ENCODE data around the gene MYH15.

The MYH15 gene

GRCh38 chr3:108430540-108430939 lies 79.9 kb downstream of the MYH15 start:
- WGBS = 100% methylated on average over 1 of the region's 1 CpG
- H3K4me1 ChIP-seq (ENCODE audit: control insufficient read depth, insufficient read depth, low read depth, low read length) = no peaks in the 10 kb centered on the region
- no peak overlapping the region for H2BK15ac ChIP-seq (ENCODE audit: low read depth, poor library complexity, severe bottlenecking)

GRCh38 chr3:108428586-108428985 lies 81.8 kb downstream of the MYH15 start:
- Histone ChIP-seq H3K36me3 (ENCODE audit: control insufficient read depth in 1 of 2, insufficient read depth in 2 of 2, low read depth in 1 of 2, low read length in 2 of 2) (no peaks in the 10 kb centered on the region), H2BK15ac (ENCODE audit: low read depth, poor library complexity, severe bottlenecking) (no peak overlapping the region), H3K14ac (ENCODE audit: low read length in 2 of 2) (no peak overlapping the region), H2BK12ac (ENCODE audit: low read length in 2 of 2) (no peak overlapping the region), H3K9ac (ENCODE audit: low read length) (no peak overlapping the region), H3K18ac (ENCODE audit: low read depth in 1 of 2, low read length in 2 of 2) (no peak overlapping the region), H3K4me2 (ENCODE audit: low read length, poor library complexity, severe bottlenecking) (no peak overlapping the region), H3K4ac (ENCODE audit: low read depth in 1 of 2, low read length in 2 of 2) (no peak overlapping the region), H3K23ac (ENCODE audit: low read length in 2 of 2) (no peak overlapping the region), H3K4me3 (ENCODE audit: insufficient read depth in 1 of 2, low read depth in 1 of 2, low read length in 2 of 2) (no peak overlapping the region), H2AK5ac (ENCODE audit: low read length, severe bottlenecking) (no peak overlapping the region), H3K79me1 (replicated peaks; ENCODE audit: low read length, poor library complexity, severe bottlenecking) (no peaks in the 10 kb centered on the region), H2BK120ac (ENCODE audit: low read depth, low read length) (no peak overlapping the region), H3K9me3 (ENCODE audit: control insufficient read depth, low read length) (no peaks in the 10 kb centered on the region), H2AFZ (ENCODE audit: low read depth, low read length) (no peak overlapping the region), H3K4me1 (ENCODE audit: control insufficient read depth, insufficient read depth, low read depth, low read length) (no peaks in the 10 kb centered on the region), H2BK5ac (ENCODE audit: low read depth, low read length, poor library complexity, severe bottlenecking) (no peak overlapping the region), H3K27me3 (ENCODE audit: control insufficient read depth in 1 of 2, insufficient read depth in 1 of 2, low read length in 2 of 2) (no peaks in the 10 kb centered on the region), H4K8ac (ENCODE audit: low read length) (no peak overlapping the region), H4K91ac (ENCODE audit: low read length) (no peak overlapping the region), H3K27ac (ENCODE audit: low read length, poor library complexity, severe bottlenecking) (no peak overlapping the region)
- DNase-seq = no peak
- WGBS = 84% methylated on average over 3 of the region's 3 CpGs

More at GRCh38 chr3:108430540-108430939, 79.9 kb downstream of the MYH15 start:
- no peak overlapping the region for H3K4ac ChIP-seq (ENCODE audit: low read depth in 1 of 2, low read length in 2 of 2)
- no peak overlapping the region for H2BK12ac ChIP-seq (ENCODE audit: low read length in 2 of 2)
- H3K27ac ChIP-seq (ENCODE audit: low read length, poor library complexity, severe bottlenecking) = no peak overlapping the region
- no peak overlapping the region for H3K4me3 ChIP-seq (ENCODE audit: insufficient read depth in 1 of 2, low read depth in 1 of 2, low read length in 2 of 2)
- no peak overlapping the region for H3K23ac ChIP-seq (ENCODE audit: low read length in 2 of 2)
- no peaks in the 10 kb centered on the region for H3K79me1 ChIP-seq (replicated peaks; ENCODE audit: low read length, poor library complexity, severe bottlenecking)
- no peak overlapping the region for H3K4me2 ChIP-seq (ENCODE audit: low read length, poor library complexity, severe bottlenecking)
- no peak overlapping the region for H2AFZ ChIP-seq (ENCODE audit: low read depth, low read length)
- H3K9ac ChIP-seq (ENCODE audit: low read length) = no peak overlapping the region
- no peak overlapping the region for H2BK120ac ChIP-seq (ENCODE audit: low read depth, low read length)
- H2AK5ac ChIP-seq (ENCODE audit: low read length, severe bottlenecking) = no peak overlapping the region
- H4K8ac ChIP-seq (ENCODE audit: low read length) = no peak overlapping the region
- no peak overlapping the region for H2BK5ac ChIP-seq (ENCODE audit: low read depth, low read length, poor library complexity, severe bottlenecking)
- no peak overlapping the region for H3K14ac ChIP-seq (ENCODE audit: low read length in 2 of 2)
- H3K9me3 ChIP-seq (ENCODE audit: control insufficient read depth, low read length) = no peaks in the 10 kb centered on the region
- H3K36me3 ChIP-seq (ENCODE audit: control insufficient read depth in 1 of 2, insufficient read depth in 2 of 2, low read depth in 1 of 2, low read length in 2 of 2) = no peaks in the 10 kb centered on the region
- no peak for DNase-seq
- H3K27me3 ChIP-seq (ENCODE audit: control insufficient read depth in 1 of 2, insufficient read depth in 1 of 2, low read length in 2 of 2) = no peaks in the 10 kb centered on the region
- no peak overlapping the region for H3K18ac ChIP-seq (ENCODE audit: low read depth in 1 of 2, low read length in 2 of 2)
- H4K91ac ChIP-seq (ENCODE audit: low read length) = no peak overlapping the region

- Histone ChIP-seq H2BK5ac (ENCODE audit: low read depth, low read length, poor library complexity, severe bottlenecking) (no peak overlapping the region), H3K4me1 (ENCODE audit: control insufficient read depth, insufficient read depth, low read depth, low read length) (no peaks in the 10 kb centered on the region), H2BK15ac (ENCODE audit: low read depth, poor library complexity, severe bottlenecking) (no peak overlapping the region), H3K79me1 (replicated peaks; ENCODE audit: low read length, poor library complexity, severe bottlenecking) (no peaks in the 10 kb centered on the region), H3K36me3 (ENCODE audit: control insufficient read depth in 1 of 2, insufficient read depth in 2 of 2, low read depth in 1 of 2, low read length in 2 of 2) (no peaks in the 10 kb centered on the region), H3K4me3 (ENCODE audit: insufficient read depth in 1 of 2, low read depth in 1 of 2, low read length in 2 of 2) (no peak overlapping the region), H2AFZ (ENCODE audit: low read depth, low read length) (no peak overlapping the region), H3K18ac (ENCODE audit: low read depth in 1 of 2, low read length in 2 of 2) (no peak overlapping the region), H3K4me2 (ENCODE audit: low read length, poor library complexity, severe bottlenecking) (no peak overlapping the region), H2AK5ac (ENCODE audit: low read length, severe bottlenecking) (no peak overlapping the region), H3K9me3 (ENCODE audit: control insufficient read depth, low read length) (no peaks in the 10 kb centered on the region), H4K8ac (ENCODE audit: low read length) (no peak overlapping the region), H3K27ac (ENCODE audit: low read length, poor library complexity, severe bottlenecking) (no peak overlapping the region), H3K4ac (ENCODE audit: low read depth in 1 of 2, low read length in 2 of 2) (no peak overlapping the region), H2BK120ac (ENCODE audit: low read depth, low read length) (no peak overlapping the region), H3K27me3 (ENCODE audit: control insufficient read depth in 1 of 2, insufficient read depth in 1 of 2, low read length in 2 of 2) (no peaks in the 10 kb centered on the region), H4K91ac (ENCODE audit: low read length) (no peak overlapping the region), H3K14ac (ENCODE audit: low read length in 2 of 2) (no peak overlapping the region), H3K23ac (ENCODE audit: low read length in 2 of 2) (no peak overlapping the region), H3K9ac (ENCODE audit: low read length) (no peak overlapping the region), H2BK12ac (ENCODE audit: low read length in 2 of 2) (no peak overlapping the region)
- DNase-seq = peak; percentile 12
- WGBS = 100% methylated on average over 2 of the region's 2 CpGs
Observed at GRCh38 chr3:108420926-108421325, 89.5 kb downstream of the MYH15 start.

GRCh38 chr3:108416111-108416869 lies 94.1 kb downstream of the MYH15 start:
- WGBS = 95% methylated on average over 3 of the region's 4 CpGs
- no peak for DNase-seq
- no peaks in the 10 kb centered on the region for H3K9me3 ChIP-seq (ENCODE audit: control insufficient read depth, low read length)

More at GRCh38 chr3:108416111-108416869, 94.1 kb downstream of the MYH15 start:
- H3K27me3 ChIP-seq (ENCODE audit: control insufficient read depth in 1 of 2, insufficient read depth in 1 of 2, low read length in 2 of 2) = no peaks in the 10 kb centered on the region
- H3K4me1 ChIP-seq (ENCODE audit: control insufficient read depth, insufficient read depth, low read depth, low read length) = no peaks in the 10 kb centered on the region
- no peak overlapping the region for H3K4me3 ChIP-seq (ENCODE audit: insufficient read depth in 1 of 2, low read depth in 1 of 2, low read length in 2 of 2)
- H3K4ac ChIP-seq (ENCODE audit: low read depth in 1 of 2, low read length in 2 of 2) = no peak overlapping the region
- no peak overlapping the region for H2BK12ac ChIP-seq (ENCODE audit: low read length in 2 of 2)
- no peak overlapping the region for H4K8ac ChIP-seq (ENCODE audit: low read length)
- no peak overlapping the region for H3K23ac ChIP-seq (ENCODE audit: low read length in 2 of 2)
- peak overlapping the region; percentile 49 for H3K9ac ChIP-seq (ENCODE audit: low read length)
- H2BK5ac ChIP-seq (ENCODE audit: low read depth, low read length, poor library complexity, severe bottlenecking) = no peak overlapping the region
- H2BK120ac ChIP-seq (ENCODE audit: low read depth, low read length) = no peak overlapping the region
- H3K27ac ChIP-seq (ENCODE audit: low read length, poor library complexity, severe bottlenecking) = no peak overlapping the region
- H3K4me2 ChIP-seq (ENCODE audit: low read length, poor library complexity, severe bottlenecking) = no peak overlapping the region
- no peak overlapping the region for H3K14ac ChIP-seq (ENCODE audit: low read length in 2 of 2)
- no peaks in the 10 kb centered on the region for H3K79me1 ChIP-seq (replicated peaks; ENCODE audit: low read length, poor library complexity, severe bottlenecking)
- no peak overlapping the region for H2AFZ ChIP-seq (ENCODE audit: low read depth, low read length)
- no peak overlapping the region for H3K18ac ChIP-seq (ENCODE audit: low read depth in 1 of 2, low read length in 2 of 2)
- no peak overlapping the region for H2AK5ac ChIP-seq (ENCODE audit: low read length, severe bottlenecking)
- no peak overlapping the region for H4K91ac ChIP-seq (ENCODE audit: low read length)
- no peaks in the 10 kb centered on the region for H3K36me3 ChIP-seq (ENCODE audit: control insufficient read depth in 1 of 2, insufficient read depth in 2 of 2, low read depth in 1 of 2, low read length in 2 of 2)
- H2BK15ac ChIP-seq (ENCODE audit: low read depth, poor library complexity, severe bottlenecking) = no peak overlapping the region
